ENCODE data around the gene EFNA3.

Gene EFNA3

DNA sequence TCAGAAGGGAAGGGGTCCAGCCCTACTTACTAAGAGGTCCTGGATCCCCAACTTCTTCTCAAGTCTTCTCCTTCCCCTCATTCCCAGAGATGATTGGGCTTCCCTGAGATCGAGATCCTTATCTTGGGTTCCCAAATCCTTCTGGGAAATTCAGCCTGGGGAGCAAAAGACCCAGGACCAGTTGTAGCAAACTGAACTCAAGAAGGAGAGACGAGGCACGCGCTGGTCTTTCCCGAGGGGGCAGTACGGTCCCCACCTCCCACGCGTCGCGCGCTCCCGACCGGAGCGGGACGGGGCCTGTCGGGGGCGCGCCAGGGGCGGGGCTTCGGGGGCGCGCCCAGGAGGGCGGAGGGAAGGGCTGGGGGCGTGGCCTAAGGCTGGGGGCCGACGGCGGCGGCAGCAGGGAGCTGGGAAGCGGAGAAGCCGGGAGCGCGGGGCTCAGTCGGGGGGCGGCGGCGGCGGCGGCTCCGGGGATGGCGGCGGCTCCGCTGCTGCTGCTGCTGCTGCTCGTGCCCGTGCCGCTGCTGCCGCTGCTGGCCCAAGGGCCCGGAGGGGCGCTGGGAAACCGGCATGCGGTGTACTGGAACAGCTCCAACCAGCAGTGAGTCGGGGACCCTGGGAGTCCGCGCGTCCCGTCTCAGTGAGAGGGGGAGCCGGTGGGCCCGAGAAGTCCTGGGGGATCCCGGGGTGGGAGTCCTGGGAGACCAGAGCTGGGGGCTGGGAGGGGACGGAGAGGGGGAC, at the start of gene EFNA3:
Gene EFNA3 (plus strand): TSS at position 369 of the 741 bp plus-strand sequence. CDS start 105 bp downstream, at position 474.
- 0 out of 2 replicates have a peak within 1 kb of the TSS, but pooled peaks have one; percentile 11 for H3K4me3 ChIP-seq (replicated peaks; ENCODE audit: low read depth, low read length)
- TF ChIP-seq, protein P1, sequence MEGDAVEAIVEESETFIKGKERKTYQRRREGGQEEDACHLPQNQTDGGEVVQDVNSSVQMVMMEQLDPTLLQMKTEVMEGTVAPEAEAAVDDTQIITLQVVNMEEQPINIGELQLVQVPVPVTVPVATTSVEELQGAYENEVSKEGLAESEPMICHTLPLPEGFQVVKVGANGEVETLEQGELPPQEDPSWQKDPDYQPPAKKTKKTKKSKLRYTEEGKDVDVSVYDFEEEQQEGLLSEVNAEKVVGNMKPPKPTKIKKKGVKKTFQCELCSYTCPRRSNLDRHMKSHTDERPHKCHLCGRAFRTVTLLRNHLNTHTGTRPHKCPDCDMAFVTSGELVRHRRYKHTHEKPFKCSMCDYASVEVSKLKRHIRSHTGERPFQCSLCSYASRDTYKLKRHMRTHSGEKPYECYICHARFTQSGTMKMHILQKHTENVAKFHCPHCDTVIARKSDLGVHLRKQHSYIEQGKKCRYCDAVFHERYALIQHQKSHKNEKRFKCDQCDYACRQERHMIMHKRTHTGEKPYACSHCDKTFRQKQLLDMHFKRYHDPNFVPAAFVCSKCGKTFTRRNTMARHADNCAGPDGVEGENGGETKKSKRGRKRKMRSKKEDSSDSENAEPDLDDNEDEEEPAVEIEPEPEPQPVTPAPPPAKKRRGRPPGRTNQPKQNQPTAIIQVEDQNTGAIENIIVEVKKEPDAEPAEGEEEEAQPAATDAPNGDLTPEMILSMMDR (IDR thresholded peaks at IDR 0.05; ENCODE audit: low read depth, low read length, missing control alignments) = no peak
- no peak for DNase-seq (ENCODE audit: extremely low read depth, low read depth)

DNA sequence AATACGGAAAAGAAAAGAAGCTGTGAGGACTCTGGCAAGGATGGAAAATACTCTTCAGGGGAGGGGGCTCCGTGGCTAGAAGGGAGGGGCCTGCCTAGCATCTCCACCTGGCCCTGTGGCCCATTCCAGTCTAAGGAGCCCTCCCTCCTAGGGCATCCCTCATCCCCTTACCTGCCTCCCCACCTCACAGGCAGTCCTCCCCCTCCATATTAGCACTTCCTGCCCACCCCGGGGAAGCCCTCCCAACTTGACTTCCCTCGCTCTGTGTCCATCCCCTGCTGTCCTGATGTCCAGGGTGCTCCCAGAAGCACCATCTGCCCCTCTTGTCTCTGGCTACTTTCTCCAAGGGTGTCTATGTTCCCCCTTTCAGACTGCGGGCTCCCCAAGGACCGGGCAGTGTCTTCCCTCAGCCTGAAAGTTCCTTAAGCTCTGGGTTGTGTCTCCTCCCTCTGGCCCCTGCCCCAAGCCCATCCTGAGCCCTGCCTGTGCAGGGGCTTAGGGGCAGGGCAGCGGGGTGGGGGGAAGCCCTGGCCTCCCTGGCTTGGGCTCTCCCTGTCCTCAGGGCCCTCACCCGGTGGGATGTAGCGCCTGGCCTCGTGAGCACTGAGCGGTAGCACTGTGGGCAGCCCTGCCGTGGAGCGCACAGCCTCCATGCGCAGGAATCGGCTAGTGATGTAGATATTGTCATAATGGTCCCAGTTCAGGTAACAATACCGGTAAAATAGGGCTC, 49.0 kb upstream of the EFNA3 start:
- TF ChIP-seq, protein P1 (IDR thresholded peaks at IDR 0.05; ENCODE audit: low read depth, low read length, missing control alignments) = no peak
- no peak overlapping the region for H3K4me3 ChIP-seq (replicated peaks; ENCODE audit: low read depth, low read length)
- no peak for DNase-seq (ENCODE audit: extremely low read depth, low read depth)

DNA sequence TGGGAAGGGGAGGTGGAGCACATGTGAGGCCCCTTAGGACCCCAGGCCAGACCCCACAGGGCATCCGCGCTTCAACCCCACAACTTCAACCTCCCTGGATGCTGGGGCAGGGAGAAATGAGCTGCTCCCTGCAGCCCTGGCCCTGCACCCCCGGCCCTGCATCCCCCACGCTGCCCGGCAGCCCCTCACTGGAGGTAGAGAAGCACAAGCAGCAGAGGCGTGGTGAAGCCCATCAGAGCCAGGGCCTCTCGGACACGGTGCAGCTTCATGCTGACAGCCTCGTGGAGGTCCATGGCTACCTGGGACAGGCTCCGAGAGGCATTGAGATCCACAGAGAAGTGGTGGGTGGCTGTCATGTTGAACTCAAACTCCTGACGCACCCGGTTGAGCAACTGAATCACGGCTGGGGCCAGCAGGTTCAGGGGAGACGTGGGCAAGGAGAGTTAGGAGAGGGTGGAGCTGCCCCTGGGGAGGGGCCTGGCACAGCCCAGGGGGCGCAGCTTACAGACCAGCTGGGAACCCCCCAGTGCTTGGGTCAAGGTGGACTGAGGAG, 48.3 kb upstream of the EFNA3 start:
- TF ChIP-seq, protein P1 (IDR thresholded peaks at IDR 0.05; ENCODE audit: low read depth, low read length, missing control alignments) = no peak
- H3K4me3 ChIP-seq (replicated peaks; ENCODE audit: low read depth, low read length) = no peak overlapping the region
- DNase-seq (ENCODE audit: extremely low read depth, low read depth) = no peak

DNA sequence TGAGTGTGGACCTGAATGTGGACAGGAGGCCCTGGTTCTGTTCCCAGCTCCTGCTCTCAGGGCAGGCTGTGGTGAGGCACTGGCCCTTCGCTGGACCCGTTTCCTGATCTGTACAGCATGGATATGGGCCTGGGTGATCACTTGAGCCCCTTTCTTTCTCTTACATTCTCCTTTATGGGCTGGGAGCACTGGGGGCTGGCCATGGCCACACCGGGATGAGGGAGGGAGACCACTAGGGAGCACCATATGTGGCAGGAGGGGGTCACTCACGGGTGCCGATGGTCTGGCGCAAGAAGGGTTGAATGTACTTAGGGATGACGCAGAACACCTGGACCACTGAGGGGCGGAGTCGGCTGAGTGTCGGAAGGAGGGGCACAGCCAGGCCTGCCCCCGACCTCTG, 47.7 kb upstream of the EFNA3 start:
- TF ChIP-seq, protein P1 (IDR thresholded peaks at IDR 0.05; ENCODE audit: low read depth, low read length, missing control alignments) = no peak
- H3K4me3 ChIP-seq (replicated peaks; ENCODE audit: low read depth, low read length) = no peak overlapping the region
- DNase-seq (ENCODE audit: extremely low read depth, low read depth) = no peak

DNA sequence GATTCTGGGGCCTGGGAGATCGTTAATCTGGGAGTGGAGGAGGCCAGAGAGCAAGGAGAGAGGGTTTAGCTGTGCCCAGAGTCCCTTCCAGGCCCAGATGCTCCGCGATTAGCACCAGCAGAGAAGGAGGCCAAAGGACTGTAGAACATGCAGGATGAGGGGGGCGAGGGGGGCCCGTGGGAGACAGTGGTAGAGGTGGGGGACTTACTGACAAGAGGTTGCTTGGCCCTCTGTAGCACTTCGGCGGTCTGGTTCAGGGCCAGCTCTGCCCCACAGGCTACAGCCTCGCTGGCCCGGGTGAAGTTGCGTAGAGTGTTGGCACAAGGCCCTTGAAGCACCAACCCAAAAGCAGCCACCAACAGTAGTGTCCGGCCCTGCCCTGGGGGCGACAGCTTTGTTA, 45.8 kb upstream of the EFNA3 start:
- TF ChIP-seq, protein P1 (IDR thresholded peaks at IDR 0.05; ENCODE audit: low read depth, low read length, missing control alignments) = no peak
- no peak overlapping the region for H3K4me3 ChIP-seq (replicated peaks; ENCODE audit: low read depth, low read length)
- DNase-seq (ENCODE audit: extremely low read depth, low read depth) = no peak

DNA sequence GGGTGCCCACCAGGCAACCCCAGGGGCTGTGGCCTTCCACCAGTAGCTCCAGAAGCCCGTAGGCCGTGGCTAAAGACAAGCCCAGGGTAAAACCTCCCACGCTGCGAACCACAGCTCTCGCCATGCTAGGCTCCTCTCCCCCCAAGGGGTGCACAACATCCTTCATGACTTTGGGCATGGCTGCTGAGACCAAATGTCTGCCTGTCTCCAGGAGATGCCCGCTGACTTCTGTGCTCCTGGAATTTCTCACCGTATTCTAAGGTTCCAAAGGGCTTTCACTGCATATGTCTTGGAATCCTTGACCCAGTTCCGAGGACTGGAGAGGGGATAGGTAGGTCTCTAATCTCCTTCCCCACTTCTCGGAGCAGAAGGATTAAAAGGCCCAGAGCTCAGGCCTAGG, 45.1 kb upstream of the EFNA3 start, which contains the start of the genes DCST1 and DCST2:
Gene DCST1 (plus strand): TSS at position 301 of the 400 bp plus-strand sequence. CDS start 213 bp downstream, outside the sequence.
Gene DCST2 (minus strand): TSS at position 258 of the 400 bp plus-strand sequence. CDS start 80 bp downstream, at position 178.
- H3K4me3 ChIP-seq (replicated peaks; ENCODE audit: low read depth, low read length) = no peak within 1 kb of the TSS
- no peak for DNase-seq (ENCODE audit: extremely low read depth, low read depth)
- TF ChIP-seq, protein P1 (IDR thresholded peaks at IDR 0.05; ENCODE audit: low read depth, low read length, missing control alignments) = no peak

Measured in HFF-Myc (cell line).